ENCODE results near the gene MEX3C. TPM values are rescaled to one million over a fixed set of nuclear protein-coding genes. Genes with fewer than 3 reads are reported as not detected.

Gene MEX3C
- total RNA-seq, 2 donors from 2014 or later, result 18.8 to 27.4 TPM

DNA sequence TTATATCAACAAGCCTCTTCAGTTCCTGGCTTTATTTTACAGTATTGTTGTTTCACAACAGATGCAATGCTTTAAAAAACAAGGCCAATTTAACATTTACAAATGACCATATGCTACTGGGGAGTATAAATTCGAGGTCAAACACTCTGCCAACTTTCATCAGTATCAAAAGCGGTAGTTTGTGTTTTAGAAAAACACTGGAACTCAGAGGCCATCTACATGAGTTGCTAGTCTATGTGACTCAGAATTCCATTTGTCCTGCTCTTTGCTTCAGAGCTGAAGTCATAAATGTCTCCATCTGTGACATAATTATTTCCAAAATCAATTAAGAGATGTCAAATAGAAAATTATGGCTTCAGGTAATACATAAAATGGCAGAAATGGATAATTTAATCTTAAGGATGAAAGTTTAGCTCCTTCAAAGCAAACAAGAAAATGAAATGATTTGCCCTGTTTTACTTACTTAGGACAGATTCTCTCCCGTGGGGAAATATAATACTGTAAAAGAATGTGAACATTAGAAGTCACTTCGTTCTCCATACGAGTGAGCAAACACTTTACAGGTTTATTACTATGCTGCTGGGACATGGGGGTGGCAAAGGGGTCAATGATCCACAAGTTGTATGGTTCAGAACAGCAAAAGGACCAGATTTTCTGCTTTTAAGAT, 3.7 kb downstream of the MEX3C start:
- intact Hi-C loops (cut with DNase I), result no loop called here
- DNase-seq (ENCODE audit: low spot score), result no peak

DNA sequence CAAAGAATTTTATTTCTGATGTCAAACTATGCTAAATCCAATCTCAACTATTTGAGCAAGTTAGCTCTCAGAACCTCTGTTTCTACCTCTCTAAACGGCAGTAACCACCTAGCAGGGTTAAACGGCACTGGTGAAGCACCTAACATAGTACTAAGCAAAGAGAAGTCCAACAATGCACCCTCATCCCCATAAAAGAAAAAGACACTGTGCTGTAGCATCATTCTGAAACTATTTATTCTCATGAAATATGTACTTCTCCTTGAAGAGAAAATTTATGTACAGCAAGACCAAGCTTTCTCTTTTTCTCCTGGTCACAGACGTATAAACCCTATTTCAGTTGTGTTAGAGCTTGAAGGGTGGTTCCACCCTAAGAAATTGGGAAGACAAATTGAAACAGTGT, 4.8 kb downstream of the MEX3C start:
- intact Hi-C loops (cut with DNase I), result no loop called here
- no peak for DNase-seq (ENCODE audit: low spot score)

DNA sequence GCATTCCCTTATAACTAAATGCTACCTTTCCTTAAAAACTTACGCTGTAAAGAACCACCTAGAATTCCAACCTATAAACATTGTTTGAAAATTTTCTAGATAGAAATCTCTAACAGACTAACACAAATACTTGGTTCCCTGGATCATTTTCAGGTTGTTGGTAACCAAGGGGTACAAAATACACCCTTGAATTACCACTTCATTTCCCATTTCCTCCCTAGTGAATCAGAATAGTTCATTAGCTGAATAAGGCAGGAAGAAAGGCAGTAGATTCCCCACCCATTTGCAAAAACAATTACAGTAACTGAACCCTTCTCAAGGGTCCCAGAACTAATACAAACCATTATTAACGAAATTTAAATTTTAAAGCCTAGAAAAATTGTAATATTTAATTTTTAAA, 5.5 kb downstream of the MEX3C start:
- intact Hi-C loops (cut with DNase I), result no loop called here
- no peak for DNase-seq (ENCODE audit: low spot score)

DNA sequence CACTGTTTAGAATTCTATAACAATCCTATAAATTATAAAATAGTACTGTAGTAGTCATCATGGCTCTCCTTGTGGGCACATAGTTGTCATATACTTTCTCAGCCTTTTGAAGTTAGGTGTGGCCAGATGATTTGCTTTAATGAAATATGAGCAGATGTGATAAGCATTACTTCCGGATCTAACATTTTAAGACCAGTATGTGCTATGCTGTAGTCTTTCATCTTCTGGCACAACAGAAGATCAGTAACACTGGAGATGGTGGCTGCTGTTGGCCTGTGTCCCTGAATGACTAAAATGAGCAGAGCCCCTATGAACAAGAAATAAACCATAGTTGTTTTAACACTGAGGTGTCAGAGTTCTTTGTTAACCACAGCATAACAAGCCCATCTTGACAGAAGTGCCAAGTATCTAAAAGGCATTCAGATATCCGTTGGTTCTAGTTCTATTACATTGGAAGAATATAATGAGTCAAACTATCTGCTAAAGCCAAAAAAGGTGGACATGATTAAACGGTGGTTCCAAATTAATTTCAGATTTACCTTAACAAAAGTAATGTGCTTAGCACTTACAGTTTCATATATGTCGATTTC, 6.3 kb downstream of the MEX3C start:
- intact Hi-C loops (cut with DNase I), result no loop called here
- no peak for DNase-seq (ENCODE audit: low spot score)

DNA sequence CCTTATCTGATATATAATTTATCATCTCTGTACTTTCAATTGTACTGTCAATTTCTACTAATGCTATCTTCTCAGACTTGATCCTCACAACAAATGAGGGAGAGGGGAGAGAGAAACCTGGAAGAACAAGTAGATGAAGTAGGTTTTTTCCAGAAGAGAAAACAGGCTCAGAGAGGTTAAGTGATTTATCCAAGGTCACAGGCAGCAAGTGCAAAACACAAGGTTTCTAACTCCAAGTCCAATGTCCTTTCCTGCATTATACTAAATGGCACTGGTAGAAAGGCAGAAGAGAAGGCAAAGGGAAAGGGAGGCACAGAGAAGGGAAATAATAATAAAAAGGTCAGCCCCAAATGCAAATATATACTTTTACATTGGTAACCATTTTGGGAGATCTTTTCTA, 7.5 kb downstream of the MEX3C start:
- intact Hi-C loops (cut with DNase I), result no loop called here
- no peak for DNase-seq (ENCODE audit: low spot score)

DNA sequence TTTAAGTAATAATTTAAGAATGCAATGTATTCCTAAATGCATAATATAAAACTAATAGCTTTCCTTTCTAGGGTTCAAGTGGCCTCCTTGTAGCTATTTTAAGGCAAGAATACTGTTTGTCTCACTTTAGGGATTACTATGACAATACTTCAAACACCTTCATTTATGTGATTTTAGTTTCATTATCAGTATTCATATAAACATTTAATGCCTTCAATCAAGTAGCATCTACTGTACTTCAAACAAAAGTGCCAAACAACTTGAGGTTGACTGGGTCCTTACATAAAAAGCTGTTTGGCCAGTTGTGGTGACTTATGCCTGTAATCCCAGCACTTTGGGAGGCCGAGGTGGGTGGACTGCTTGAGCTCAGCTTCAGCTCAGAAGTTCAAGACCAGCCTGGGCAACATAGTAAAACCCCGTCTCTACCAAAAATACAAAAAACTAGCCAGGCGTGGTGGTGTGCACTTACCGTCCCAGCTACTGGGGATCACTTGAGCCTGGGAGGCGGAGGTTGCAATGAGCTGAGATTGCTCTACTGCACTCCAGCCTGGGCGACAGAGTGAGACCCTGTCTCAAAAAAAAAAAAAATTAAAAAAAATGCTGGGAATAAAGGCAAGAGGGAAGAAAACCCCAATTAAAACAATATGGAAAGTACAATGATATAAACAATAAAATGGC, 9.3 kb downstream of the MEX3C start:
- DNase-seq (ENCODE audit: low spot score), result no peak
- intact Hi-C loops (cut with DNase I), result no loop called here

DNA sequence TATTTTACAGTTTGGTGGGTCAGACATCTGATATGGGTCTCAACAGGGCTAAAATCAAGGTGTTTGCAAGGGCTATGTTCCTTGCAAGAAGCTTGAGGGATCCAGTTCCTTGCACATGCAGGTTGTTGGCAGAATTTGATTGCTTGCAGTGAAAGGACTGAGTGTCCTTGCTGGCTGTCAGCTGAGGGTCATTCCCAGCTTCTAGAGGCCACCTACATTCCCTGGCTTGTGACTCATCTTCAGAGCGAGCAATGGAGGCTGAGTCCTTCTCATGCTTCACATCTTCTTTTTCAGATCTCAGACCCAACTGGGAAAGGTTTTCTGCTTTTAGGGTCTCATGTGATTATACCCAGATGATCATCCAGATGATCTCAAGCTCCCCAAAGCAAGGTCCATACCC, 12.4 kb downstream of the MEX3C start:
- no peak for DNase-seq (ENCODE audit: low spot score)
- intact Hi-C loops (cut with DNase I), result no loop called here

DNA sequence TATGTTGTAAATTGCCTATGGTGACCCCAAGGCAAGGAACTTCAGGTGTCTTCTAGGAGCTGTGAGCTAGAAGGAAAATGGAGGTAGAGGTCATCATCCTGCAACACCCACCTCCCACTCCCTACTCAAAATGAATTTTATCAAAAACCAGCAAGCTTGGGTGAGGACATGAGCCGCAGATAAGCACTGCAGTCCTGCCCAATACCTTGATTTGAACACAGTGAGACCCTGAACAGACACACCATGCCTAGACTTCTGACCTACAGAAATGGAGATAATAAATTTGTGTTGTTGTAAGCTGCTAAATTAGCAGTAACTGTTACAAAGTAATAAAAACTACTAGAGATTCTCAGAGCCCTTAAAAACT, 13.4 kb downstream of the MEX3C start:
- intact Hi-C loops (cut with DNase I), result no loop called here
- DNase-seq (ENCODE audit: low spot score), result no peak

DNA sequence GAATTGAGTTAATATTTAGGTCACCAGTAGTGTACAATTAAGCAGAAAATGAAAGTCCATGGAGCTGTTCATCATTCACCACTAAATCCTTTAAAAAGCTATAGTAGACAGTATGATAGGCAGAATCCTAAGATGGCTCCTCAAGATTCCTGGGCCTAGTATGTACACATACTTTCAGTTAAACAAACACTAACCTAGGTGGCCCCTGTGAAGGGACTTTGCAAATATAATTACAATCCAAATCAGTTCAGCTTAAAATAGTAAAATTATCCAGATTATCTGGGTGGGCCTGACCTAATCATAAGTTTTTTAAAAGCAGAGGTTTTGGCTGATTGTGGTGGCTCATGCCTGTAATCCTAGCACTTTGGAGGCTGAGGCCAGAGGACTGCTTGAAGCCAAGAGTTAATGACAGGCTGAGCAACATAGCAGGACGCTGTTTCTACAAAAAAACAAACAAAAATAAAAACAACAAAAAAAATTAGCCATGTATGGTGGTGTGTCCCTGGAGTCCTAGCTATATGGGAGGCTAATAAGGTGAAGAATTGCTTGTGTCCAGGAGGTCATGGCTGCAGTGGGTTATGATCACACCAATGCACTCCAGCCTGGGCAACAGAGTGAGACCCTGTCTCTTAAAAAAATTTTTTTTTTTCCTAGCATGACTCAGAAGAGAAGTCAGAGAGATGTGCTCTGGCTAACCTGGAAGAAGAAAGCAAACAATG, 13.9 kb downstream of the MEX3C start:
- DNase-seq (ENCODE audit: low spot score), result no peak
- intact Hi-C loops (cut with DNase I), result no loop called here

DNA sequence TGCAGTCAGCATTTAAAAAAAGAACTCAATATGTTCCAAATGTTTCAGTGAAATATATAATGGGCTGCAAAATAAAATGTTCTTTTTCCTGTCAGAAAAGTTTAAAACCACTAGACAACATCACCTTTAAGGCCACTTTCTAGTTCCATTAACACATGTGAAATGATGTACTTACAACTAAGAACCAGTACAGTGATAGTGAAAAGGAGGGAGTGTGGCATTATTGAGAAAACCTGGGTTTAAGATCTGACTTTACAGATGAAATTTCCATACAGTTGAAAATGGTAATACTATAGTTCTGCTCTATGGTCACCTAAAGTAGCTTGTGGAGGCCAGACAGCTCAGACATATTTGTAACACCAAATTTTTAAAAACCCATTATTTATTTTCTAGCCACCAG, 14.7 kb downstream of the MEX3C start:
- intact Hi-C loops (cut with DNase I), result no loop called here
- no peak for DNase-seq (ENCODE audit: low spot score)

DNA sequence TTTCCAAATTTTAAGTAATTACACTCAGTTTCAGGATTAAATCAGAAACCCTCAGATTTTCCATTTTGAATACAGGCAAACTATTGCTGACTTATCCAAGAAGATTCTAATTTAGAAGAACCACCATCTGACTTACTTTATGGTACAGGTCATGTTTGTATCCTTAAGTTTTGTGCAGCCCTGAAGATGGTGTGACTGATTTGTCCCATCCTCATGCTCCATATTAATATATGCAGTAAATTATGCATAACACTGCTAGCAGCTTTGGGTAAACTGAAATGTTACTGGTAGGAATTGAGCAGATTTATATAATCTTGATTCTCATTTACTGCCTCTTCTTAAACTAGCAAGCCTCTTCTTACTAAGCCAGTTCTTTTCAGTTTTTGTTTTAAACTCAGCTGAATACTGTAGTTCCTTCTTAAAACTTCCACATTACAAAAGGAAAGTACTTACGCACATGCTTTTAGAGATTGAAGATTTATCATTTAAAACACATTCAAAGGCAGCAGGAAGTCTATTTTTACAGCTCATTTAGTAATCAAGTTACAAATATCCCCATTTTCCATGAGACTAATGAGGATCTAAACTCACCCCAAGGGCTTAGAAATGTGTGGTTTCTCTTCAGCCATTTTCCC, 25.7 kb downstream of the MEX3C start:
- no peak for DNase-seq (ENCODE audit: low spot score)
- intact Hi-C loops (cut with DNase I), result no loop called here

DNA sequence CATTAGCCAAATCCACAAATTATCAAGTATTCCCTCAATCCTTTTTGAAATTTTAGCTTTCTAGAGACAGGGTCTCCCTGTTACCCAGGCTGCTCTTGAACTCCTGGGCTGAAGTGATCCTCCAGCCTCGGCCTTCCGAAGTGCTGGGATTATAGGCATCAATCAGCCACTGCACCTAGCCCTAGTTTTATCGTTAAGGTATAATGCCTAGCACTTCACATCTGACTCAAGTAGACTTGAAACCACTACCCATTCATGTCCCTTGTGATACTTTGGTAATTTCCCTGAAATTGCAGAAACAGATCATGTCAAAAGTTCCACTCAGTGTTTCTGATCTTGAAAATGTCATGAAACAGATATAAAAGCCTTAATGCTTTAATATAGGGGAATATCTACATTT, 26.3 kb downstream of the MEX3C start:
- intact Hi-C loops (cut with DNase I), result no loop called here
- DNase-seq (ENCODE audit: low spot score), result no peak

DNA sequence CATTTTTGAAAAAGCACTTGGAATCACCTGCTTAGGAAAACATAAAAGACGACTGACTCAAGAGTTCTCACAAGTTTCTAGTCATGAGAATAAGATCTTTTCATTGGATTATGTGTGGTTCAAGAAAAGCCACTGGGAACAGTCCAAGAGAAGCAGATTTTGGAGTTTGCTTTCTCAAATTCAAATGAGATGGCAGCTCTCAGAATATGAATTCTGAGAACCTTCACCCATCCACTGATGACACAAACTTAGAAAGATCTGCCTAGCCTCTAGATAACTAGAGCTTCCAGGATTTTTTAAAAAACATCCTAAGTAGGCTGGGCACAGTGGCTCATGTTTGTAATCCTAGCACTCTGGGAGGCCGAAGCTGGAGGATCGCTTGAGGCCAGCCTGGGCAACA, 26.8 kb downstream of the MEX3C start:
- intact Hi-C loops (cut with DNase I), result no loop called here
- DNase-seq (ENCODE audit: low spot score), result no peak

DNA sequence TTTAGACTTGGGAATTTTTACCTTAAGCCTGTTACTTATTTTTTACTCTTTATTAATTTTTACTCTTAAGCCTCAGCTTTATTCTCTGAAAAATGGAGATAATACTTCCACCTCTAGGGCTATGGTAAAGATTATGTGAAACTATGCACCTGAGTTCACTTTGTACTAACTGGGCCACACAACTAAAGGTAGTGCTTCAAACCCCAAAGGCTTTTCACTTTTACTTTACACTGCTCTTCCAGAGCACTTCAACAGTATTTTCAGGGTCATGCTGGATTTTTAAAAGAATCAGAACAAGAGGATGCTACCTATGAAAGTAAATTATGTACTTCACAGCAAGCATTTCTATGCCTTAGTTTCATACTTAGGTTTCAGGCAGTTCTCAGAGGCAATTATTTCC, 27.8 kb downstream of the MEX3C start:
- intact Hi-C loops (cut with DNase I), result no loop called here
- DNase-seq (ENCODE audit: low spot score), result no peak

DNA sequence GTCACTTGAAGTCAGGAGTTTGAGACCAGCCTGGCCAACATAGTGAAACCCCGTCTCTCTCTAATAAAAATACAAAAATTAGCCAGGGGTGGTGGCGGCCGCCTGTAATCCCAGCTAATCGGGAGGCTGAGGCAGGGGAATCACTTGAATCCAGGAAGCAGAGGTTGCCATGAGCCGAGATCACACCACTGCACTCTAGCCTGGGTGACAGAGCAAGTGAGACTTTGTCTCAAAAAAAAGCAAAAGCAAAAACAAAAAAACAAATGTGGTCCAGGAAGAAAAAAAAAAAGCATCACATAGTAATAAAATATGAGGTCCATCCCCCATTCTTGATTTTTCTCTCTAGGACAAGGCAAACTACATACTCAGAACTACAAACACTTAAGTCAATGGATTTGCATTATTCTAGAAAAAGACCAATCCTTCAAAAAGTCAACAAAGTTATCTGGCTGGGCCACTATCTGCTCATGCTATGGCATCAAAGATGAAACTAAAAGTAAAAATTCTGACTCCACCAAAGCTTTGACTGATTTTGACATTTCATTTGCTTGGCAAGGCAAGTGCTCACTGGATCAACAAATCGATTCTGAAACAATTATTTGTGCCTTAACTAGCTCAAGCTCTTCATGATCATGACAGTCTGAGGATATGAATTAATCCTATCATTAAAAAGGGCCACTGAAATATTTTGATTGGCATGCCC, 28.4 kb downstream of the MEX3C start:
- intact Hi-C loops (cut with DNase I), result no loop called here
- no peak for DNase-seq (ENCODE audit: low spot score)

DNA sequence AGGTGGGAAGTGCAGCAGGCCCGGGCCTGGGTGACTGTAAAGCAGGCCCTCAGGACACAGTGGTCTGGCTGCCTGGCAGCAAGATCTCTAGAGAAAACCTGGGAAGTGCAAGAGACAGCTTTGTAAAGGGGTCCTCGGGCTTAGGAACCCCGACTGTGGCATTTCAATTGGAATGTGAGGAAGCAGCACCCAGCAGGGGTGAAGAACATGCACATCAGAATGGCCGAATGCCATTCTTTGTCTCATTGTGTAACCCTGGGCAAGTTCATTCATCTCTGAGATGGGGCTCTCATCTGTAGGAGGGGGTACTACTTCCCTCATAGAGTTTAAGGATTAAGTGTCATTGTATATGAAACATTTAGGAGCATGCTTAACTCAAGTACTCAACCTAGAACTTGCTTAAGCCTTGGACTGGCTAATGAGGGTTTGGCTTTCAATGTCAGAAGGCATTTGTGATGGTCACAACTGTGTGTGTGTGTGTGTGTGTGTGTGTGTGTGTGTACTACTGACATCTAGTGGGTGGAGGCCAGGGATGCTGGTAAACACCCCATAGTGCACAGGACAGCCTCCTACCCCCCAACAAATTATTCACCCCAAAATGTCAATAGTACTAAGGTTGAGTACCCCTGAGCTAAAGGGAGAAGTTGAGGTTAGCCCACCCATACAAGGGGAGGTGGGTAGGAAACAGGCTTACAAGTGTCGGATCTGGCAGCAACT, 29.3 kb downstream of the MEX3C start:
- DNase-seq (ENCODE audit: low spot score), result no peak
- intact Hi-C loops (cut with DNase I), result no loop called here

DNA sequence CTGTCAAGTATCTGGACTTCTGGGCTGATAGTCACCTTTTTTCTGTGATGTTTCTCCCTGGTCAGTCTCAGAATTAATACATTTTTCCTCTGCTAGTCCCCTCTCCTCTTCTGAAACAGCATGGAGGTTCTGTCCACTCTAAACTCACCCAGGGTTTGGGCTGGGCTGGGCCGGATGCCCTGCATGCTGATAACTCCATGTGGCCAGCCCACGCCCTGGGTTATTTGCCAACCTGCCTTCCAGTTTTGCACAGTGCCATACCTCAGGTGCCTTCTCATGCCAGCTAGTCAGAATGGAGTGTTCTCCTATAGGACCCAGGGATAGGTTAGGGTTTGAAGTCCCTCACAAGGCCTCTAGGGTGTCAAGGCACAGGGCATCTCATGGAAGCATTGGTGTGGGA, 32.2 kb downstream of the MEX3C start:
- no peak for DNase-seq (ENCODE audit: low spot score)
- intact Hi-C loops (cut with DNase I), result no loop called here

DNA sequence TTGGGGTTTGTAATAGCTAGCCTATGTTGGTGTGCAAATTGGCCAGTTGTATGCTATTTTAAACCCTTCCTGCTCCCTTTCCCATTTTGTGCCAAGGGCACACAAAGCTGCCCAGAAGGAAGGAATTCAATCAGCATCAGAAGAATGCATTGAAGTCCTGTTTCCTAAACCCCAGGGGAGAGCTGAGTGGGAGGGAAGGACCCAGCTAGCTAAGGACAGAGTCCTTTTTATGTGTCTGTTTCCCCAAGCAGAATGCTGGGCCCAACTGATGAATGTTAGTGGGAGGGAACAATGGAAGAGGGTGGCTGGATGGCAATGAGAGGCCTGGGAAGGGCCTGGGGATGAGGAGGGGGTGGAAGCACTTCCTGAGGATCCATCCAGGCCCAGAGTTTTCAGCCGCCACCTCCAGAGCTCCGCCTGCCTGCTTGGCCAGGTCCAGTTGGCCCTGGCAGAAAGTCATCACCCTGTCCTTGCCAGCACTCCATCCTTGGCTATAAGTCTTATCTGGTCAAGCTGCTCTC, 32.7 kb downstream of the MEX3C start:
- DNase-seq (ENCODE audit: low spot score), result no peak
- intact Hi-C loops (cut with DNase I), result no loop called here

DNA sequence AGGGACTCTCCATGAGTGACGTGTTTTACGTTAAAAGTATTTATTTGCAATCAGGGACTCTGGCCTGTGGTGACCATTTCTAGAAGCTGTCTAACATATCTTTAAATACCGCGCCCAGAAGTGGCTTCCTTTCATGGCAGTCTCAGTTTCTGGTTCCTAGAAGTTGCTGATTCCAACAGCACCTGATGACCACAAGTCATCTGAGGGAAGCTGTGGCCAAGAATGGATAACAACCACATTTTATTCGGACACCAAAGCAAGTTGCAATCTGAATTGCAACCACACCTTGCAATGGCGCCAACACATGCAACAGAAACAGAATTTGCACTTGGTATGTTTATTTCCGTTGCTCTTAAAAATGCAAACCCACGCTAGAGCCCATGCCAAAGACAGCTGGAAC, 33.1 kb downstream of the MEX3C start:
- intact Hi-C loops (cut with DNase I), result no loop called here
- no peak for DNase-seq (ENCODE audit: low spot score)
